ENCODE measurements around the gene HEBP1. TPM values are rescaled to one million over a fixed set of nuclear protein-coding genes. Genes with fewer than 3 reads are reported as not detected.

The HEBP1 gene
- total and polyA plus RNA-seq, 7 donors: 32.1 to 85.8 (median 44.9) TPM

GRCh38 chr12:12960639-12961209 lies 39.3 kb downstream of the HEBP1 start:
- no peak for TF ChIP-seq POLR2A (IDR thresholded peaks at IDR 0.05)
- Histone ChIP-seq H3K4me1 (no peaks in the 10 kb centered on the region), H3K27me3 (no peaks in the 10 kb centered on the region), H3K9me3 (no peaks in the 10 kb centered on the region), H3K4me3 (no peak overlapping the region), H3K36me3 (no peaks in the 10 kb centered on the region), H3K27ac (no peak overlapping the region)
- intact Hi-C loops (cut with DNase I): no loop called here
- WGBS, 2 donors: 78 to 85% methylated on average over 5 of the region's 5 CpGs
- no peak for DNase-seq

- WGBS, 2 donors: 79 to 81% methylated on average over 7 of the region's 7 CpGs
These were observed 41.2 kb downstream of the HEBP1 start for GRCh38 chr12:12958886-12959285.

GRCh38 chr12:12954878-12955625 lies 45.0 kb downstream of the HEBP1 start:
- intact Hi-C loops (cut with DNase I): no loop called here
- H3K4me3 ChIP-seq: no peak overlapping the region
- H3K9me3 ChIP-seq: no peaks in the 10 kb centered on the region
- no peaks in the 10 kb centered on the region for H3K4me1 ChIP-seq
- H3K36me3 ChIP-seq: no peaks in the 10 kb centered on the region
- WGBS, 2 donors: 95 to 97% methylated on average over 6 of the region's 6 CpGs
- DNase-seq: no peak
- H3K27ac ChIP-seq: no peak overlapping the region
- TF ChIP-seq POLR2AphosphoS5 (IDR thresholded peaks at IDR 0.05) (no peak), POLR2A (IDR thresholded peaks at IDR 0.05) (no peak), EP300 (IDR thresholded peaks at IDR 0.05) (no peak), CTCF (IDR thresholded peaks at IDR 0.05) (no peak)
- H3K27me3 ChIP-seq: no peaks in the 10 kb centered on the region

More at GRCh38 chr12:12958886-12959285, 41.2 kb downstream of the HEBP1 start:
- TF ChIP-seq POLR2AphosphoS5 (IDR thresholded peaks at IDR 0.05) (no peak), POLR2A (IDR thresholded peaks at IDR 0.05) (no peak), EP300 (IDR thresholded peaks at IDR 0.05) (no peak), CTCF (IDR thresholded peaks at IDR 0.05) (no peak)
- no peaks in the 10 kb centered on the region for H3K36me3 ChIP-seq
- no peaks in the 10 kb centered on the region for H3K9me3 ChIP-seq
- H3K27me3 ChIP-seq: no peaks in the 10 kb centered on the region
- no peaks in the 10 kb centered on the region for H3K4me1 ChIP-seq
- no peak overlapping the region for H3K27ac ChIP-seq
- DNase-seq: no peak
- intact Hi-C loops (cut with DNase I): no loop called here
- H3K4me3 ChIP-seq: no peak overlapping the region

- no peaks in the 10 kb centered on the region for H3K4me1 ChIP-seq
- H3K9me3 ChIP-seq: no peaks in the 10 kb centered on the region
- no peak for DNase-seq
- intact Hi-C loops (cut with DNase I): no loop called here
- H3K27me3 ChIP-seq: no peaks in the 10 kb centered on the region
- H3K27ac ChIP-seq: no peak overlapping the region
- H3K36me3 ChIP-seq: no peaks in the 10 kb centered on the region
- TF ChIP-seq EP300 (IDR thresholded peaks at IDR 0.05) (no peak), POLR2A (IDR thresholded peaks at IDR 0.05) (no peak), CTCF (IDR thresholded peaks at IDR 0.05) (no peak), POLR2AphosphoS5 (IDR thresholded peaks at IDR 0.05) (no peak)
- H3K4me3 ChIP-seq: no peak overlapping the region
- 86 to 87% methylated on average over 4 of the region's 4 CpGs for WGBS, 2 donors
These were observed 45.7 kb downstream of the HEBP1 start for GRCh38 chr12:12954356-12954755.

- Histone ChIP-seq H3K27ac (no peak within 1 kb of the TSS), H3K36me3 (no peaks in the 10 kb centered on the region), H3K4me3 (no peak within 1 kb of the TSS), H3K9me3 (no peaks in the 10 kb centered on the region), H3K4me1 (no peaks in the 10 kb centered on the region), H3K27me3 (no peaks in the 10 kb centered on the region)
- no peak for DNase-seq
- TF ChIP-seq POLR2AphosphoS5 (IDR thresholded peaks at IDR 0.05) (no peak), CTCF (IDR thresholded peaks at IDR 0.05) (no peak), POLR2A (IDR thresholded peaks at IDR 0.05) (no peak), EP300 (IDR thresholded peaks at IDR 0.05) (no peak)
- 76 to 84% methylated on average over 6 of the region's 6 CpGs for WGBS, 2 donors
- intact Hi-C loops (cut with DNase I): no loop called here
These were observed 48.0 kb downstream of the HEBP1 start, which contains the start of gene GPRC5D for GRCh38 chr12:12952036-12952435. GPRC5D (minus strand) TSS chr12:12952170; CDS start chr12:12950384, 1,786 bp downstream.

Measured in sigmoid colon (tissue), 7 donors.